DOHH2 (cell line): ENCODE measurements around the gene TEX10.

Experiments
- H3F3A ChIP-seq: fragments of 200-600 bp; sonication (generic), shearing (Covaris generic); 2 replicates; pipeline ENCODE4 v1.6.0; 2016; ENCODE audit warnings: antibody characterized with exemption, mild to moderate bottlenecking; ENCODE audit not compliant: control insufficient read depth, insufficient read depth
- H3K27ac ChIP-seq: fragments of 200-600 bp; sonication (generic); 2 replicates; pipeline ENCODE4 v1.5.1; 2014; ENCODE audit warnings: low read depth, mild to moderate bottlenecking, low read length, moderate library complexity
- H3K27me3 ChIP-seq: fragments of 200-600 bp; sonication (generic); 2 replicates; pipeline ENCODE4 v1.6.1; 2014; ENCODE audit warnings: mild to moderate bottlenecking, low read length, mixed read lengths; ENCODE audit not compliant: control insufficient read depth
- H3K36me3 ChIP-seq: fragments of 200-600 bp; sonication (generic); 2 replicates; pipeline ENCODE4 v1.6.1; 2014; ENCODE audit warnings: mild to moderate bottlenecking, low read length, moderate library complexity, mixed read lengths; ENCODE audit not compliant: control insufficient read depth
- H3K4me1 ChIP-seq: fragments of 200-600 bp; sonication (generic); 2 replicates; pipeline ENCODE4 v1.6.1; 2014; ENCODE audit warnings: mild to moderate bottlenecking, low read length, mixed read lengths; ENCODE audit not compliant: control insufficient read depth
- H3K4me2 ChIP-seq: fragments of 200-600 bp; sonication (generic); 2 replicates; pipeline ENCODE4 v1.6.0; 2014; ENCODE audit warnings: mild to moderate bottlenecking, low read length, moderate library complexity
- H3K4me3 ChIP-seq: fragments of 200-600 bp; sonication (generic); 2 replicates; pipeline ENCODE4 v1.5.1; 2014; ENCODE audit warnings: mild to moderate bottlenecking, low read length, mixed read lengths
- H3K79me2 ChIP-seq: fragments of 200-600 bp; sonication (generic); 2 replicates; pipeline ENCODE4 v1.6.1; 2014; ENCODE audit warnings: mild to moderate bottlenecking, low read length, mixed read lengths; ENCODE audit not compliant: control insufficient read depth
- H3K9me2 ChIP-seq: fragments of 200-600 bp; sonication (generic); replicated peaks from 2 replicates; pipeline ENCODE4 v1.6.1; 2014; ENCODE audit warnings: mild to moderate bottlenecking, low read length, mixed read lengths; ENCODE audit not compliant: control insufficient read depth
- H3K9me3 ChIP-seq: fragments of 200-600 bp; sonication (generic); 2 replicates; pipeline ENCODE4 v1.6.1; 2014; ENCODE audit warnings: antibody characterized with exemption, low read length, mixed read lengths; ENCODE audit not compliant: control insufficient read depth, insufficient read depth
- H4K20me1 ChIP-seq: fragments of 200-600 bp; sonication (generic); 2 replicates; pipeline ENCODE4 v1.6.0; 2014; ENCODE audit warnings: low read depth, mild to moderate bottlenecking, antibody characterized with exemption, low read length, moderate library complexity; ENCODE audit not compliant: control insufficient read depth, insufficient read depth
- EZH2phosphoT487 ChIP-seq: fragments of 200-600 bp; sonication (generic); IDR thresholded peaks from 2 replicates; pipeline ENCODE4 v1.6.1; 2017; ENCODE audit warnings: borderline replicate concordance, mild to moderate bottlenecking, antibody characterized with exemption, low read length, moderate library complexity, mixed read lengths
- TF ChIP-seq, protein P1 (sequence below): fragments of 200-600 bp; sonication (generic); IDR thresholded peaks from one replicate; pipeline ENCODE4 v1.5.1; 2014; ENCODE audit warnings: antibody characterized with exemption, mild to moderate bottlenecking, low read depth, low read length; ENCODE audit not compliant: poor library complexity, severe bottlenecking

Gene TEX10

DNA sequence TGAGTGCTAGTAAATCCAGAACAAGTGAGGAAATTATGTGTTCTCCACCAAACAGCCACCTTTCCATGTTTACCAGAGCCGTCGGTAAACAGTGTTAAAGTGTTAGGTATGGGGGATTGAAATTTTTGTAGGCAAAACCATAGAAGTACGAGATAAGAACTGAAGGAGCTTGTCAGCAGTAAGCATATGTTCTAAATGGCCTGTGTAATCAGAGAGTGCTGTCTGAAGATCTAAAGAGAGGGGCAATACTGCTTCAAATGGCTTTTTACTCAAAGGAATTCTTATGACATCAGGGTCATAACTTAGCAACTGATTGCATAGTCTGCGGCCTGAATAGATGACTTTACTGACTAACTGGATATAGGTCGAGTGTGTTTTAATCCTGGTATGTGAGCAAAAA, 13.4 kb upstream of the TEX10 start:
- TF ChIP-seq, protein P1, sequence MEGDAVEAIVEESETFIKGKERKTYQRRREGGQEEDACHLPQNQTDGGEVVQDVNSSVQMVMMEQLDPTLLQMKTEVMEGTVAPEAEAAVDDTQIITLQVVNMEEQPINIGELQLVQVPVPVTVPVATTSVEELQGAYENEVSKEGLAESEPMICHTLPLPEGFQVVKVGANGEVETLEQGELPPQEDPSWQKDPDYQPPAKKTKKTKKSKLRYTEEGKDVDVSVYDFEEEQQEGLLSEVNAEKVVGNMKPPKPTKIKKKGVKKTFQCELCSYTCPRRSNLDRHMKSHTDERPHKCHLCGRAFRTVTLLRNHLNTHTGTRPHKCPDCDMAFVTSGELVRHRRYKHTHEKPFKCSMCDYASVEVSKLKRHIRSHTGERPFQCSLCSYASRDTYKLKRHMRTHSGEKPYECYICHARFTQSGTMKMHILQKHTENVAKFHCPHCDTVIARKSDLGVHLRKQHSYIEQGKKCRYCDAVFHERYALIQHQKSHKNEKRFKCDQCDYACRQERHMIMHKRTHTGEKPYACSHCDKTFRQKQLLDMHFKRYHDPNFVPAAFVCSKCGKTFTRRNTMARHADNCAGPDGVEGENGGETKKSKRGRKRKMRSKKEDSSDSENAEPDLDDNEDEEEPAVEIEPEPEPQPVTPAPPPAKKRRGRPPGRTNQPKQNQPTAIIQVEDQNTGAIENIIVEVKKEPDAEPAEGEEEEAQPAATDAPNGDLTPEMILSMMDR: no peak
- TF ChIP-seq EZH2phosphoT487: no peak
- Histone ChIP-seq H3K4me1 (no peaks in the 10 kb centered on the region), H3K79me2 (no peaks in the 10 kb centered on the region), H3K9me3 (peaks cover 10% of the 10 kb centered on the region; the same call in 1 of the 2 replicates), H3K27me3 (no peaks in the 10 kb centered on the region), H3K4me3 (no peak overlapping the region), H3K36me3 (no peaks in the 10 kb centered on the region), H3K4me2 (no peak overlapping the region), H3F3A (no peaks in the 10 kb centered on the region), H3K27ac (no peak overlapping the region), H3K9me2 (no peaks in the 10 kb centered on the region), H4K20me1 (no peaks in the 10 kb centered on the region)

DNA sequence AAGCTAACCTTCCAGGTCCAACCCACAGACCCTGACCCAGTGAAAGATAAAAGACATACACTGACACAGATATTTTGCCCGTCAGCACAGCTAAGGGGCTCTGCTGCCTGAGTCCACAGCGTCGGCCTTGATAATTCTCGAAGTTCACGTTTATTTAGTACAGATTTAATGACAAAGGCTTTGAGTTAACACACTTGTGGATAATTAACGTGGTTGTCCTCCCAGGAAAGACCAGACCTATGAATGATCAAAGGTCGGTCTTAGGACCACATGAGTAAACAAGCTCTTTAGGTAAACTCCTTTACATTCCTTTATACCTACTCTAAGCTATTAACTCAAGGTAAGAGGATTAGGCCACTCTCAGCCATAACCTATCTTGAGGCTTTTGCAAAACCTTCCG, 11.3 kb upstream of the TEX10 start:
- H3K9me2 ChIP-seq: no peaks in the 10 kb centered on the region
- no peak overlapping the region for H3K4me3 ChIP-seq
- no peaks in the 10 kb centered on the region for H4K20me1 ChIP-seq
- H3K27ac ChIP-seq: no peak overlapping the region
- TF ChIP-seq EZH2phosphoT487: no peak
- TF ChIP-seq, protein P1: no peak
- H3K36me3 ChIP-seq: 0 out of 2 replicates have a peak, but pooled peaks cover 4% of the 10 kb centered on the region
- H3F3A ChIP-seq: no peaks in the 10 kb centered on the region
- H3K27me3 ChIP-seq: no peaks in the 10 kb centered on the region
- no peaks in the 10 kb centered on the region for H3K4me1 ChIP-seq
- peaks cover 13% of the 10 kb centered on the region; the same call in 1 of the 2 replicates for H3K9me3 ChIP-seq
- no peaks in the 10 kb centered on the region for H3K79me2 ChIP-seq
- no peak overlapping the region for H3K4me2 ChIP-seq

DNA sequence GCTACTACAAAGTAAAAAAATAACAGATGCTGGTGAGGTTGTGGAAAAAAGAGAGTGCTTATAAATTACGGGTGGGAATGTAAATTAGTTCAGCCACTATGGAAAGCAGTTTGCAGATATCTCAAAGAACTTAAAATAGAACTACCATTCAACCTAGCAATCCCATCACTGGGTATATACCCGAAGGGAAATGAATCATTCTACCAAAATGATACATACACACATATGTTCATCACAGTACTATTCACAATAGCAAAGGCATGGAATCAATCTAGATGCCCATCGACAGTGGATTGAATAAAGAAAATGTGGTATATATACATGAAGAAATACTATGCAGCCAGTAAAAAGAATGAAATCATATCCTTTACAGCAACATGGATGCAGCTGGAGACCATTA, 6.3 kb upstream of the TEX10 start:
- Histone ChIP-seq H3K36me3 (peaks cover 36% of the 10 kb centered on the region), H3F3A (0 out of 2 replicates have a peak, but pooled peaks cover 3% of the 10 kb centered on the region), H4K20me1 (no peaks in the 10 kb centered on the region), H3K4me3 (no peak overlapping the region), H3K27ac (no peak overlapping the region), H3K4me2 (no peak overlapping the region), H3K4me1 (peaks cover 41% of the 10 kb centered on the region), H3K9me3 (peaks cover 28% of the 10 kb centered on the region; the same call in 1 of the 2 replicates), H3K9me2 (no peaks in the 10 kb centered on the region), H3K79me2 (peaks cover 20% of the 10 kb centered on the region), H3K27me3 (no peaks in the 10 kb centered on the region)
- no peak for TF ChIP-seq EZH2phosphoT487
- TF ChIP-seq, protein P1: no peak

DNA sequence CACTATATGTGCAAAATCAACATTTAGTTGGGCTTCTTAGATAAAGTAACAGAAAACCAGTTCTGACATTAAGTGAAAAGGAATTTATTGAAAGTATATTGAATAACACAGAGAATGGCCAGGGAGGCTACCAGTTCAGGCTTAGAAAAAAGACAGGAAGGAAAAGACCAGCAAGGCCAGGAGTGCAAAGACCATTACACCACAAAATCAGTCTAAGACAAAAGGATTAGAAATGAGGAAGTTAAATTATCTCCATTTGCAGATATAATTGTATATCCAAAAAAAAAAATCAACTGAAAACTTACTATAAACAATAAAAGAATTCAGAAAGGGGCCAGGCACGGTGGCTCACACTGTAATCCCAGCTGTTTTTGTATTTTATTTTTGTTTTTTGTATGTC, 4.8 kb upstream of the TEX10 start:
- Histone ChIP-seq H3F3A (0 out of 2 replicates have a peak, but pooled peaks cover 3% of the 10 kb centered on the region), H3K9me2 (no peaks in the 10 kb centered on the region), H3K4me2 (peak overlapping the region; percentile 36), H4K20me1 (no peaks in the 10 kb centered on the region), H3K4me1 (peaks cover 51% of the 10 kb centered on the region), H3K9me3 (peaks cover 23% of the 10 kb centered on the region; the same call in 1 of the 2 replicates), H3K36me3 (peaks cover 39% of the 10 kb centered on the region), H3K79me2 (peaks cover 35% of the 10 kb centered on the region), H3K27ac (peak overlapping the region; percentile 1; the same call in 1 of the 2 replicates), H3K27me3 (no peaks in the 10 kb centered on the region), H3K4me3 (peak overlapping the region; percentile 24)
- TF ChIP-seq, protein P1: no peak
- no peak for TF ChIP-seq EZH2phosphoT487
